GM18873 (cell line): ENCODE measurements around the gene ELAVL2.
"Not testable (repeated sequence)": the region's sequence is repeated elsewhere in the genome, so short reads cannot be mapped to it uniquely, and the experiment has no call there.

Experiments
- ATAC-seq: cut with Tn5 transposase; IDR thresholded peaks from one replicate; pipeline ENCODE4 v1.9.1; 2021; ENCODE audit warnings: mild to moderate bottlenecking, moderate library complexity, moderate number of reproducible peaks; ENCODE audit not compliant: unreplicated experiment, low FRiP score

Gene ELAVL2

GRCh38 chr9:23730364-23730763, 95.7 kb downstream of the ELAVL2 start:
- no peak for ATAC-seq

- no peak for ATAC-seq
Measured at GRCh38 chr9:23728736-23729135, 97.3 kb downstream of the ELAVL2 start.

DNA sequence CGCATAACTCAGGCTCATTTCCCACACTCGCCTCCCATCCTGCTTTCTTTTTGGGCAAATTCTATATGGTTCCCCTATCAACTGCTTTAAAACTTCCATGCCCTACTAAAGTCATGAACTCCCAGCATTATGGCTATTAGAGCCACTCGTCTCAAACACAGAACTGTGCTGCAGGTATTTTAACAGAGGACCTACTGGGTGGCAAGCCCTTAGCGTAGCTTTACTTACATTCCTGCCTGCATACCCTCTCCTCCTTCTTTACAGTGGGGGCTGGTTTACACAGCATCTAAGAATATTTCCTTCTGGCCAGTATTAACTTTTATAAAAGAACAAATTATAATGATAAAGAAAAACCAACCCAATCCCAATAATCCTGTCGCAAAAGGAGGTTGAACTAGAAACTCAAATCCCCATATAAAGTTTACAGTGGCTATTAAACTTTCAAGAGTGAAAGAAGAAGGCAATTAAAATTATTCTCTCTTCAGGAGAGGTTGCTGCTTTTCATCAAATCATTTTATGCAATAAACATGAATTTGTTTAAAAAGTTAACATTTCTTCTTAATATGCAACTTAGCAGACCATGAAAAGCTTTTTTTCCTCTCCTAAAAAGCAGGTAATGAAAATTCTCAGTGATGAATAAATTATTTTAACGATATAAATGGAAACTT, 100.6 kb downstream of the ELAVL2 start:
- no peak for ATAC-seq

DNA sequence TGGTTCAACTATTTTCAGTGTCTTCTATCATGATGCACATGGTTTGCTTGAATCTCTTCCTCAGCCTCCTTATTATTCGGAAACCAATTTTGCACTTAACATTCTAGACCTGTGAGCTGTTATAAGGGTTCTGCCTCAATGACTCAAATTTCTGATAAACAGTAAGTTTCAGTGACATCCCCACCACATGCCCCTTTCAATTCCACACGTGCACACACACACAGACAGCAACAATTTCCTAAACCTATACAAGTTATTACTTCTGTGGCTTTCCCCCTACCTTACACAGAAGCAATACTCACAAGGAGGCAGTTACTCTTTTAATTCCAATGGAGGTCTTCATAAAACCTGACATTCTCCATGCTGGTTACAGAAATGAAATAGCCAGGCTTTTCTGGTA, 102.4 kb downstream of the ELAVL2 start:
- no peak for ATAC-seq

DNA sequence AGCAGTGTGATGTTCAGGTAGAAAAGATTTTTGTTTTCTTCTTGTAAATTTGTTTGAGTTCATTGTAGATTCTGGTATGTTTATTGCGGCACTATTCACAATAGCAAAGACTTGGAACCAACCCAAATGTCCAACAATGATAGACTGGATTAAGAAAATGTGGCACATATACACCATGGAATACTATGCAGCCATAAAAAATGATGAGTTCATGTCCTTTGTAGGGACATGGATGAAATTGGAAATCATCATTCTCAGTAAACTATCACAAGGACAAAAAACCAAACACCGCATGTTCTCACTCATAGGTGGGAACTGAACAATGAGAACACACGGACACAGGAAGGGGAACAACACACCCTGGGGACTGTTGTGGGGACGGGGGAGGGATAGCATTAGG, 103.0 kb downstream of the ELAVL2 start:
- not testable (repeated sequence) for ATAC-seq

GRCh38 chr9:23721466-23721865, 104.6 kb downstream of the ELAVL2 start:
- no peak for ATAC-seq

- ATAC-seq, result no peak
Measured at GRCh38 chr9:23717505-23717904, 108.5 kb downstream of the ELAVL2 start.

DNA sequence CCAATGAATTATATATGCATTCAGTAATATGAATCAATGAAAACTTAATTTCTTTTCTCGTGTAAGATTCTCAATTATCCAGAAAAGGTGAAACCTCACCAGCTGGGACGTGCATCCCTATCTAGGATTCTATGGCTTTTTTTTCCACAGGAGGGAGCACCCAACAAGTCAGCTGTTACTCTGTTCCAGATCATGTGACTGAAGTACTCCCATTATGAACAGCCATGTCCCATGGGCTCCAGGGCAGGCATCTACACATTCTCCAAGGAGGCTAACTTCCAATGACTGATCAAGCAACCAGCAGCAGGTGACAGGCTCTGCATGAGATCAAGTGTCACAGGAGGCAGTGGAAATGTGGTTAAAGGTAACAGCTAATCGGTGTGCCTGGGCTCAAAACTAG, 118.8 kb downstream of the ELAVL2 start:
- ATAC-seq, result no peak

GRCh38 chr9:23702311-23702922, 123.6 kb downstream of the ELAVL2 start:
- no peak for ATAC-seq

- ATAC-seq, result no peak
Measured at GRCh38 chr9:23701291-23701690, 124.7 kb downstream of the ELAVL2 start.

- ATAC-seq, result no peak
Measured at GRCh38 chr9:23700359-23700758, 125.7 kb downstream of the ELAVL2 start.

DNA sequence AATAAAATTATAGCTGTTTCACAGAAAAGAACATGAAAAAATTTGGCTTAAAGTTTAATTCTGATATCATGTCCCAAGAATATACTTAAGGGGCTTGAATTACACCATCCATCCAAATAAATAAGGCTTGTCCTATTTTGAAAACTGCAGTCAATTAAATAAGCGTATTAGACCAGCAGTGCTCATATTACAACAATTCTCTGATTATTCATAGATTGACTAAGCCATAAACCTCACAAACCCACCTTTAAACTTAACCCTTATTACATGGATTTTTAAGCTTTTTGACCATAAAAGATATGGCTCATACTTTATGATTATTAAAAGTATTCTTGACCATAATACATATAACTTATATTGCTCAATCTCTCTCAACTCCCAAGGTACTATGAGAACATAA, 127.9 kb downstream of the ELAVL2 start:
- no peak for ATAC-seq

DNA sequence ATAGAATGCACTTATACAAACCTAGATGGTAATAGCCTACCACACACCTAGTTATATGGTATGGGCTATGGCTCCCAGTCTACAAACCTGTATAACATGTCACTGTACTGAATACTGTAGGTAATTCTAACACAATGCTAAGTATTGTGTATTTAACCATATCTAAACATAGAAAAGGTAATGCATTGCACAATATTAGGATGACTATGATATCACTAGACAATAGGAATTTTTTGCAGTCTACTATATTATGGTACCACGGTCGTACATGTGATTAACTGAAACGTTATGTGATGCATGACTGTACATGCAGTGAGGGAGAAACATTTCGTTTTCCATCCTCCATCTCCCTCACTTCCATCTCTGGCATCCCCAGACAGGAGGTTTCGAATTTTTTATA, 130.5 kb downstream of the ELAVL2 start:
- no peak for ATAC-seq

DNA sequence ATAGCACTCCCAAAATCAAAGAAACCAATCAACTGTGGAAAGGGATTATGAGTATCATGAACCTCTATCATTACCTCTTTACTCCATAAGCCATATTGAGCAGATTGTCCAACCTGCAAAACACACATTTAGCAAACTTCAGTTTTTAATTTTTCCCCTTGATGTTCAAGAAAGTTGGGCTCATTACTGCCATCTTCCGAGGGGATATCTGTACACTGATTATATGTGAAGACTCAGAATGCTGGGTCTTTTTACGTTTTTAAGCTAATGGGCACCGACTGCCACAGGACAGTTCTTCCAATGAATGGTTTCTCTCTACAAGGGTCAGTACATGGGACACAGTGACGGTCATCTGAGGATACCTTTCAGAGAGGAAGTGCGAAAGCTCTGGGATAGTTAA, 132.7 kb downstream of the ELAVL2 start:
- no peak for ATAC-seq

DNA sequence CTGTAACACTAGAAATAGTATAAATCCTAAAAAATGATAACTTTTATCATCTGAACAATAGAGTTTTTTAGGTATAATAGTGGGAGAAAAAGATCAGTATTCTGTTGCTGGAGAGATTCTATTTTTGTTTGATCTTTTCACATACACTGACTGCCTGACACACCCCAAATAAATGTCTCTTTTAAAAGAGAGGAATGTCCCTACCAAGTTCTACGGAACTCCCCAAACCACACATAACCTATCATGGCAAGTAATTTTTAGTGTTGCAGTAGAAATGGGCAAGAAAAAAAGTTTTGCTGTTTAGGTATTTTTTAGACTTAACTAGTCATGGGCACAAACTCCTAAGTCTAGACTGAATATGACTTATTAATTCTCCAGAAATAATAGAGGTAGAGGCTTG, 139.1 kb downstream of the ELAVL2 start:
- ATAC-seq, result no peak

DNA sequence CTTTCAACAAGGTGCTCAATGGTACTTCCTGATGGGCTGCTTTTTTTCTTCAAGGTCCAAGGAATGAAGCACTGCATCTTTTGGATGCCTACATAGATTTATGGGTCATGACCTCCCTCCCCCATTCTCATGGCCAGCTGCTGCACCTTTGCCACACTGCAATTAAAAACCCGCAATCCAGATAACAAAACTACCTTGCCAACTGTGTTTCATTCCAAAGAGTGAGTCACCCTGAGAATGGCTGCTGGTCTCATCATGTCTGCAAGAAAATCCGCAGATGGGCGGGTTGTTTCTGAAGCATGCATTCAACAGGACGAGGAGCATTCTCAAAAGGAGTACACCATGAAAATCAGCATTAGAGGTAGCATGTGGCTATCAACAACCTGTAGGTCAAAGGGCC, 139.8 kb downstream of the ELAVL2 start:
- ATAC-seq, result no peak

- no peak for ATAC-seq
Measured at GRCh38 chr9:23683611-23684061, 142.4 kb downstream of the ELAVL2 start.

- ATAC-seq, result no peak
Measured at GRCh38 chr9:23682891-23683431, 143.1 kb downstream of the ELAVL2 start.

- no peak for ATAC-seq
Measured at GRCh38 chr9:23682352-23682751, 143.7 kb downstream of the ELAVL2 start.

DNA sequence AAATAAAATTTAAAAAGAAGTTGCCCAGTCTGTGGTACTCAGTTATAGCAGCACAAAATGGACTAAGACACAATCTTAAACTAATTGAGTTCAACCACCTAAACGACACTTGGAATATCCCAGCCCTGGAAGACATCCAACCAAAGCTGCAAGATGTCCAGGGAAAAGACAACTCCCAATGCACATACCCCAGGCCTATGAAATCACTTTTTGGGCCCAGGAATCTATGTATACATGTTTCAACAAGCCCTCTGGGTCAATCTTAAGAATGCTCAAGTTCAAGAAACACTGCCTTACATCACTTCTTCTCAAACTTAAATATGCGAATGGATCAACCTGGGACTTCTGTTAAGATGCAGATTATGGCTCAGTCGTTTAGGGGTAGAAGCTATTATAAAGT, 148.6 kb downstream of the ELAVL2 start:
- no peak for ATAC-seq

DNA sequence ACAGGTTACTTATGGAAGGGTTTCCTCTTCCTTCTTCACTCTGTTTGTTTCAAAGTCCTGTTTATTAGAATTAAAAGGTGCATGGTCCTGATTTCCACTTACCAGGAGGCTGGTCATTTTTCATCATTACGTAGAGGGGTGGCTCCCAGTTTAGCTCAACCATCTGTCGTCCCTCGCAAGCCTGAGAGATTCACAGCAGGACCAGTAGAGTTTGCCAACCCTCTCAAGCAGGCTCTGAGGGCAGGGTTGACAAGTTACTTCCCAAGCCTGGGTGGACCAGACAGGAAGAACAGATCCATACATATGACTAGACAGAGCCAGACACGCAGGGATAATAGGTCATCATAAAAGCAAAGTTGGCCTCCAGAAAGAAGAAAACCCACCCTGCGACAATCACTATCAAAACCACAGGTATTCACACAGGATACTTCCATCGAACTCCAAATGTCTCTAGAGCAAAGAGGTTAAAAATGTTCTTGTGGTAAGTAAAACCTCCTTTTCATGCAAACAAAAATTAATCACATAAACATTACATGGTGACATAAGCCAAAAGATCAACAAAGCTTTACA, 151.9 kb downstream of the ELAVL2 start:
- no peak for ATAC-seq

DNA sequence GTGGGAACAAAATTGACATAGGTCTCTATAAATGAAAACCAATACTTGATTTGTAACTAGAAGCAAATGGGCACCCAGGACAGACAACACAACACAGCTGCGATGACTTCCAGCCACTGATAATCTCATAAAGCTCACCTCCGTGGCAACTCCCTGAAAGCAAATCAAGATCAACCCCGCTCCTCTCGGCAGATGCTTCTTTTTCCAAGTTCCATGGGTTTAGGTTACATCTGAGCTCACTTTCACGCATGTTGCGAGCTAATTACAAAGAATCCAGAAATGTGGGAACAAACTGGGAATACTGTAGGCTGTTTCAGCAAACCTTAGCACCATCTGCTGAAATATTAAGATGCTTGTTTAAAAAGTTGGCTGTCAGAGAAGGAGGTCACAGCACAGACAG, 153.9 kb downstream of the ELAVL2 start:
- no peak for ATAC-seq
